ENCODE data around the gene WDPCP. TPM values are rescaled to one million over a fixed set of nuclear protein-coding genes. Genes with fewer than 3 reads are reported as not detected.

WDPCP gene
- total and polyA plus RNA-seq, 4 donors: 1.1 to 7.6 (median 2.7) TPM

DNA sequence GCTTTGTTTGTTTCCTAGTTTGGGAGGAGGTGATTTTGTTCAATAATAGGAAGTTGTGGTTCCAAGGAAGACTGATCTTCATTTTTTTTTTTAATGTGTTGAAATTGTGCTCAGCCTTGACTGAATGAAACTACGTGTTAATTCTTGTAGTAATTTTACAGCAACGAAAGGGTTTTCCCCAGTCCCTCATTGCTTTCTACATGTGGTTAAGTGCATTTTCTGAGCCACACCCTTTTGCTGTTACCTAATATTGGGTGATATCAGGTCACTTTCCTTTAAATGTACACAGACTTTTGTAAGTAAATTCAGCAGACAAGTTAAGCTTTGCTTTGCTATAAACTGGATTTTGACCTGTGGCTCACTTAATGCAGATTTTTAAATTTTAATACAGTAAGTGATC lies 464.1 kb downstream of the WDPCP start (continued):
- TF ChIP-seq, protein P1, sequence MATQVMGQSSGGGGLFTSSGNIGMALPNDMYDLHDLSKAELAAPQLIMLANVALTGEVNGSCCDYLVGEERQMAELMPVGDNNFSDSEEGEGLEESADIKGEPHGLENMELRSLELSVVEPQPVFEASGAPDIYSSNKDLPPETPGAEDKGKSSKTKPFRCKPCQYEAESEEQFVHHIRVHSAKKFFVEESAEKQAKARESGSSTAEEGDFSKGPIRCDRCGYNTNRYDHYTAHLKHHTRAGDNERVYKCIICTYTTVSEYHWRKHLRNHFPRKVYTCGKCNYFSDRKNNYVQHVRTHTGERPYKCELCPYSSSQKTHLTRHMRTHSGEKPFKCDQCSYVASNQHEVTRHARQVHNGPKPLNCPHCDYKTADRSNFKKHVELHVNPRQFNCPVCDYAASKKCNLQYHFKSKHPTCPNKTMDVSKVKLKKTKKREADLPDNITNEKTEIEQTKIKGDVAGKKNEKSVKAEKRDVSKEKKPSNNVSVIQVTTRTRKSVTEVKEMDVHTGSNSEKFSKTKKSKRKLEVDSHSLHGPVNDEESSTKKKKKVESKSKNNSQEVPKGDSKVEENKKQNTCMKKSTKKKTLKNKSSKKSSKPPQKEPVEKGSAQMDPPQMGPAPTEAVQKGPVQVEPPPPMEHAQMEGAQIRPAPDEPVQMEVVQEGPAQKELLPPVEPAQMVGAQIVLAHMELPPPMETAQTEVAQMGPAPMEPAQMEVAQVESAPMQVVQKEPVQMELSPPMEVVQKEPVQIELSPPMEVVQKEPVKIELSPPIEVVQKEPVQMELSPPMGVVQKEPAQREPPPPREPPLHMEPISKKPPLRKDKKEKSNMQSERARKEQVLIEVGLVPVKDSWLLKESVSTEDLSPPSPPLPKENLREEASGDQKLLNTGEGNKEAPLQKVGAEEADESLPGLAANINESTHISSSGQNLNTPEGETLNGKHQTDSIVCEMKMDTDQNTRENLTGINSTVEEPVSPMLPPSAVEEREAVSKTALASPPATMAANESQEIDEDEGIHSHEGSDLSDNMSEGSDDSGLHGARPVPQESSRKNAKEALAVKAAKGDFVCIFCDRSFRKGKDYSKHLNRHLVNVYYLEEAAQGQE (IDR thresholded peaks at IDR 0.05): no peak
- TF ChIP-seq SP1 (IDR thresholded peaks at IDR 0.05): no peak
- TF ChIP-seq RXRA (IDR thresholded peaks at IDR 0.05): no peak
- no peak for TF ChIP-seq HNF4G (IDR thresholded peaks at IDR 0.05)
- TF ChIP-seq FOXA1 (IDR thresholded peaks at IDR 0.05): no peak
- TF ChIP-seq NR2F2 (IDR thresholded peaks at IDR 0.05): no peak
- no peak for TF ChIP-seq RAD21 (IDR thresholded peaks at IDR 0.05)

DNA sequence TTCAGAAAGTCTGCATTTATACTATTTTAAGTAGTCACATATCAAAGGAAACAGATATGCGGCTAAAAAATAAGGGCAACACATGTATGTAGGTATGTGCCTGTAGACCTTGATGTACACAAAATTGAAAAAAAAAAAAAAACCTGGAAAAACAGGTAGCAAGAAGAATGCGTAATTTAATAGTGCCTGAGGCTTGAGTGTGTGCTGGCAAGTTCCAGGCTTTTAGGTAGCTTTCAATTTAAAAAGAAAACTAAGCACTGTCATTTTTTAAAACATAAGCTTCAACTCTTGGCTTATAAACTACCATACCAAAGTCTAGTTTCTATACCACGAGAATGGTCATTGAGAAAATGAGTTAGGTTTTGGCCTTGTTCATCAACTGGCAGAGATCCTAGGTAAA lies 465.4 kb downstream of the WDPCP start:
- H3K36me3 ChIP-seq (ENCODE audit: control insufficient read depth in 4 of 4, insufficient read depth in 3 of 4, low read depth in 1 of 4, low read length in 3 of 4): peaks cover 0 to 2% (median 0%) of the 10 kb centered on the region in 4 donors
- no peak for TF ChIP-seq JUND (IDR thresholded peaks at IDR 0.05)
- TF ChIP-seq YY1 (IDR thresholded peaks at IDR 0.05): no peak
- no peak for TF ChIP-seq EGR1 (IDR thresholded peaks at IDR 0.05; ENCODE audit: low read depth in 2 of 2)
- TF ChIP-seq, protein P1 (IDR thresholded peaks at IDR 0.05): no peak
- TF ChIP-seq, protein P2, sequence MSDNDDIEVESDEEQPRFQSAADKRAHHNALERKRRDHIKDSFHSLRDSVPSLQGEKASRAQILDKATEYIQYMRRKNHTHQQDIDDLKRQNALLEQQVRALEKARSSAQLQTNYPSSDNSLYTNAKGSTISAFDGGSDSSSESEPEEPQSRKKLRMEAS (IDR thresholded peaks at IDR 0.05): no peak
- no peak for TF ChIP-seq GABPA (IDR thresholded peaks at IDR 0.05 in 1 of 2, conservative IDR thresholded peaks at IDR 0.05 in 1 of 2)
- no peak for TF ChIP-seq TAF1 (conservative IDR thresholded peaks at IDR 0.05)
- TF ChIP-seq FOXA1 (IDR thresholded peaks at IDR 0.05): no peak
- TF ChIP-seq, protein P3, sequence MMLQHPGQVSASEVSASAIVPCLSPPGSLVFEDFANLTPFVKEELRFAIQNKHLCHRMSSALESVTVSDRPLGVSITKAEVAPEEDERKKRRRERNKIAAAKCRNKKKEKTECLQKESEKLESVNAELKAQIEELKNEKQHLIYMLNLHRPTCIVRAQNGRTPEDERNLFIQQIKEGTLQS (IDR thresholded peaks at IDR 0.05): no peak
- TF ChIP-seq, protein P4, sequence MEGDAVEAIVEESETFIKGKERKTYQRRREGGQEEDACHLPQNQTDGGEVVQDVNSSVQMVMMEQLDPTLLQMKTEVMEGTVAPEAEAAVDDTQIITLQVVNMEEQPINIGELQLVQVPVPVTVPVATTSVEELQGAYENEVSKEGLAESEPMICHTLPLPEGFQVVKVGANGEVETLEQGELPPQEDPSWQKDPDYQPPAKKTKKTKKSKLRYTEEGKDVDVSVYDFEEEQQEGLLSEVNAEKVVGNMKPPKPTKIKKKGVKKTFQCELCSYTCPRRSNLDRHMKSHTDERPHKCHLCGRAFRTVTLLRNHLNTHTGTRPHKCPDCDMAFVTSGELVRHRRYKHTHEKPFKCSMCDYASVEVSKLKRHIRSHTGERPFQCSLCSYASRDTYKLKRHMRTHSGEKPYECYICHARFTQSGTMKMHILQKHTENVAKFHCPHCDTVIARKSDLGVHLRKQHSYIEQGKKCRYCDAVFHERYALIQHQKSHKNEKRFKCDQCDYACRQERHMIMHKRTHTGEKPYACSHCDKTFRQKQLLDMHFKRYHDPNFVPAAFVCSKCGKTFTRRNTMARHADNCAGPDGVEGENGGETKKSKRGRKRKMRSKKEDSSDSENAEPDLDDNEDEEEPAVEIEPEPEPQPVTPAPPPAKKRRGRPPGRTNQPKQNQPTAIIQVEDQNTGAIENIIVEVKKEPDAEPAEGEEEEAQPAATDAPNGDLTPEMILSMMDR (IDR thresholded peaks at IDR 0.05; ENCODE audit: low read depth, low read length, missing input control): no peak
- TF ChIP-seq NR2F2 (IDR thresholded peaks at IDR 0.05): no peak
- TF ChIP-seq, protein P5, sequence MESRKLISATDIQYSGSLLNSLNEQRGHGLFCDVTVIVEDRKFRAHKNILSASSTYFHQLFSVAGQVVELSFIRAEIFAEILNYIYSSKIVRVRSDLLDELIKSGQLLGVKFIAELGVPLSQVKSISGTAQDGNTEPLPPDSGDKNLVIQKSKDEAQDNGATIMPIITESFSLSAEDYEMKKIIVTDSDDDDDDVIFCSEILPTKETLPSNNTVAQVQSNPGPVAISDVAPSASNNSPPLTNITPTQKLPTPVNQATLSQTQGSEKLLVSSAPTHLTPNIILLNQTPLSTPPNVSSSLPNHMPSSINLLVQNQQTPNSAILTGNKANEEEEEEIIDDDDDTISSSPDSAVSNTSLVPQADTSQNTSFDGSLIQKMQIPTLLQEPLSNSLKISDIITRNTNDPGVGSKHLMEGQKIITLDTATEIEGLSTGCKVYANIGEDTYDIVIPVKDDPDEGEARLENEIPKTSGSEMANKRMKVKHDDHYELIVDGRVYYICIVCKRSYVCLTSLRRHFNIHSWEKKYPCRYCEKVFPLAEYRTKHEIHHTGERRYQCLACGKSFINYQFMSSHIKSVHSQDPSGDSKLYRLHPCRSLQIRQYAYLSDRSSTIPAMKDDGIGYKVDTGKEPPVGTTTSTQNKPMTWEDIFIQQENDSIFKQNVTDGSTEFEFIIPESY (IDR thresholded peaks at IDR 0.05): no peak
- TF ChIP-seq RAD21 (IDR thresholded peaks at IDR 0.05): no peak
- TF ChIP-seq RXRA (IDR thresholded peaks at IDR 0.05): no peak
- no peak for TF ChIP-seq SP1 (IDR thresholded peaks at IDR 0.05)
- no peak for TF ChIP-seq HNF4G (IDR thresholded peaks at IDR 0.05)
- no peak for TF ChIP-seq FOXA2 (IDR thresholded peaks at IDR 0.05)
- no peak for TF ChIP-seq HNF4A (conservative IDR thresholded peaks at IDR 0.05)
- H3K9me3 ChIP-seq (ENCODE audit: control insufficient read depth in 4 of 4, low read length in 3 of 4): no peaks in the 10 kb centered on the region
- no peak for DNase-seq (ENCODE audit: low spot score)
- 92% methylated on average over 3 of the region's 3 CpGs for WGBS
- no peaks in the 10 kb centered on the region for H3K4me1 ChIP-seq (ENCODE audit: control insufficient read depth in 4 of 4, insufficient read depth in 4 of 4, low read length in 3 of 4)
- H3K27ac ChIP-seq (ENCODE audit: low read depth in 1 of 2, low read length in 2 of 2): no peak overlapping the region
- H3K9ac ChIP-seq (ENCODE audit: low read depth in 1 of 2, low read length in 2 of 2): no peak overlapping the region
- no peak overlapping the region for H3K4me3 ChIP-seq (ENCODE audit: low read depth in 1 of 3, low read length in 3 of 3)
- no peaks in the 10 kb centered on the region for H3K27me3 ChIP-seq (ENCODE audit: control insufficient read depth in 4 of 4, insufficient read depth in 4 of 4, low read length in 3 of 4)
